ENCODE data around the gene ZNRF3.

- no peak for TF ChIP-seq CTCF (IDR thresholded peaks at IDR 0.05)
- no peak for TF ChIP-seq EZH2phosphoT487 (IDR thresholded peaks at IDR 0.05)
- no peak for TF ChIP-seq EZH2 (IDR thresholded peaks at IDR 0.05)
Observed at GRCh38 chr22:29106839-29107238, 223.5 kb downstream of the ZNRF3 start.
